Activated naive CD8-positive, alpha-beta T cell treated with anti-CD3 and anti-CD28 coated beads for 36 hours (primary cell): Measurements from ENCODE around the gene DOCK1. TPM values are rescaled to one million over a fixed set of nuclear protein-coding genes. Genes with fewer than 3 reads are reported as not detected.
A peak's percentile ranks its signal among the peaks of the same experiment; 100 is the strongest.

Source experiments
- DNase-seq: peaks from one replicate; pipeline ENCODE4 v3.0.0; 2021
- H3K27ac Mint-ChIP-seq: one replicate; pipeline ENCODE4 v1.8.0; 2022; ENCODE audit warnings: mild to moderate bottlenecking, moderate library complexity, mixed read lengths
- H3K27me3 Mint-ChIP-seq: one replicate; pipeline ENCODE4 v1.8.0; 2022; ENCODE audit warnings: mild to moderate bottlenecking, mixed read lengths
- H3K36me3 Mint-ChIP-seq: one replicate; pipeline ENCODE4 v1.8.0; 2021; ENCODE audit warnings: mild to moderate bottlenecking, mixed read lengths
- H3K4me1 Mint-ChIP-seq: one replicate; pipeline ENCODE4 v1.8.0; 2021; ENCODE audit warnings: mixed read lengths
- H3K4me3 Mint-ChIP-seq: one replicate; pipeline ENCODE4 v1.8.0; 2022; ENCODE audit warnings: mild to moderate bottlenecking, moderate library complexity, mixed read lengths
- H3K9me3 Mint-ChIP-seq: one replicate; pipeline ENCODE4 v1.8.0; 2022; ENCODE audit warnings: mixed read lengths
- total RNA-seq, 2 experiments: library from RNA; stranded (reverse); gene quantifications; one replicate each; pipeline ENCODE4 v1.2.3, GENCODE V29; 2021

Gene DOCK1
- total RNA-seq, 2 experiments from 2014 or later = 0.76 to 0.95 TPM

DNA sequence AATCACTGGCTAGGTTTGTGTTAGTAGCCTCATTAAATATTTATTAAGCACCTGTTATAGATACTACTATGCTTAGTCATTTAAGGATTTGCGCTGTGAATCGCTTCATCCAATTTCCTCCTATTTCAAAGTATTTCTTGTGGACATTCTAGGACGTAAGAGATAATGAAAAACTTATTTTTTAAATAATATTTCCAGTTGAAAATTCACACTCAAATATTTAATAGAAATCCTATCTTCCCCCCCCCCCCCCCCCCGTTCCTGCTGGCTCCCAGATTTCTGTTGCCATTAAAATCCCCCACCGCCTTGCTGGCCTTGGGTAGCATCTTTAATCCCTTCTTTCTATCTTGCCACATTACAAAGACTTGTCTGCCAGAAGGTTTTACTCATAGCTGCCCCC is 285.2 kb downstream of the DOCK1 start:
- H3K27ac Mint-ChIP-seq = no peak overlapping the region
- H3K4me1 Mint-ChIP-seq = no peaks in the 10 kb centered on the region
- no peak overlapping the region for H3K4me3 Mint-ChIP-seq
- H3K27me3 Mint-ChIP-seq = peaks cover 21% of the 10 kb centered on the region
- DNase-seq = no peak
- no peaks in the 10 kb centered on the region for H3K9me3 Mint-ChIP-seq
- no peaks in the 10 kb centered on the region for H3K36me3 Mint-ChIP-seq

DNA sequence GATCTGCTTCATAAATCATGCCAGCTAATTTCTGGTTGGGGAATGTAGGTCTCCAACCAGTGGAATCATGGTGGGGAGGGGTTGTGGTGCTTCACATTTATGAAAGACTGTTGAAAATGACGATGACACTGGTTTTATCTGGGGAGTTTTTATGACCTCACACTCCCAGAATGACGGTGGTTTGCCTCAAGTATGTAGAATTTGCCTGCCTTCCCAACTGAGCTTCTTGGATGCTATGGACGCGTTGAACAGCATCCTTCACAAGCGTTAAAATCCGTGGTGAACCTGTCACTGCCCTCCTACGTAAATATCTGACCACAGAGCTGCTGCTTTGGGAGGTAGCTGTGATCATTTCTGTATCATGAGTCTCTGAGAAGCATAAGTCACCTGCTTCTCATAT is 287.9 kb downstream of the DOCK1 start:
- Mint-ChIP-seq H3K36me3 (no peaks in the 10 kb centered on the region), H3K4me1 (peaks cover 2% of the 10 kb centered on the region), H3K9me3 (no peaks in the 10 kb centered on the region), H3K4me3 (no peak overlapping the region), H3K27ac (no peak overlapping the region), H3K27me3 (peaks cover 36% of the 10 kb centered on the region)
- DNase-seq = no peak

DNA sequence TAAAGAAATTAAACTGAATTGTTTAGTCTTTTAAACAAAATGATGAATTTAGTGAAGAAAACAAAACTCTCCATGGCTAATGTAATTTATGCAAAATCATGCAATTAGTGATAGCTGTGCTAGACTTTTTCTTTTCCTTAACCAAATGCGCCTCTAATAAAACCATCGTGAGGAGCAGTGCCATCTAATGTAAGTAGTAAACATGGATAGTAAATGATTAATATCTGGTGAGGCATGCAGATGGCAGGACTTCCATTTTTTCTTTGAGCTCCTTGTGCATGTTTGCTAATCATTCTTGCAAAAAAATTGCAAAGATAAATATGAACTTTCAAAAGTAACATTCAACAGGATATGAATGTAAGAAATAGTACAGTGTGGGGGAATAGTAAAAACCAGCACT is 288.9 kb downstream of the DOCK1 start:
- Mint-ChIP-seq H3K4me1 (peaks cover 2% of the 10 kb centered on the region), H3K27me3 (peaks cover 39% of the 10 kb centered on the region), H3K4me3 (no peak overlapping the region), H3K27ac (no peak overlapping the region), H3K9me3 (no peaks in the 10 kb centered on the region), H3K36me3 (no peaks in the 10 kb centered on the region)
- DNase-seq = no peak

DNA sequence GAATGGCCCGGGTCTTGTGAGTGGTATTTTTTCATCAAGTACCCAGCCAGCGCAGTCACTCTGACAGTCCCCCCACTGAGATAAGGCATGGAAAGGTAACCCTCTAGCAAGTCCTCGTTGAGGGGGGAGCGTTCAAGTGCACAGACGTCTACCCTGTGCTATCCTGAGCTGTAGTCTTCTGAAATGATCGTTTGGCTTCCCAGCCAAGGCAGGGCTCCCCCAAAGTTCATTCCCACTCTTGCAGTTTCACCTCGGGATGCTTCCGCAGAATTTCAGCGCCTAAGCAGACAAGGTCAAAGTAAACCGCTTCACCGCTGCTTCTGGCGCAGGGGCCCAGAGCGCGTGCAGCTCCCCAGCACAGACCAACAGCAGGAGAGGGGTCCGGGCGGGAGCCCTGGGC is 289.4 kb downstream of the DOCK1 start:
- Mint-ChIP-seq H3K9me3 (no peaks in the 10 kb centered on the region), H3K4me3 (no peak overlapping the region), H3K36me3 (no peaks in the 10 kb centered on the region), H3K4me1 (peaks cover 2% of the 10 kb centered on the region), H3K27ac (no peak overlapping the region), H3K27me3 (peaks cover 39% of the 10 kb centered on the region)
- DNase-seq = no peak

DNA sequence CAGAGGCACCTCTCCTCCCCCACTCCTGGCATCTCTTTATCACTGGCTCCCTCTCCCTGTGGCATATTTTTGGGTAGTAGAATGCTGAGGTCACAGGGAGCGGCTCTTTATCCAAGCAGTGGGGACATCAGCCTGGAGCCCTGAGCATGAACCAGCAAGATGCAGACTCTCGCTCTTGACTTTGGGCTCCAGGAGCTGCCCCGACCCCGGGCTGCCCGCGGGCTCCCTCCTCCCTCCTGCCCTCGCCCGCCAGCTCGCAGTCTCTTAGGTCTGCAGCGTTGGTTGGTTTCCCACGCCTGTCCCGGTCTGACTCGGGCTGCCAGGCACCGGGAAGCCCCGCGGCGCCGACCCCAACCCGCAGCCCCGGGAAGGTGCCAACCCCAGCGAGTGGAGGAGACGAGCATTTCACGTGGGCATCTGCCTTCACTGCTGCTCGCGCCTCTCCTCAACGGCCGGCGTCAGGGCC is 289.8 kb downstream of the DOCK1 start:
- Mint-ChIP-seq H3K4me1 (peaks cover 2% of the 10 kb centered on the region), H3K36me3 (no peaks in the 10 kb centered on the region), H3K27me3 (peaks cover 39% of the 10 kb centered on the region), H3K9me3 (no peaks in the 10 kb centered on the region), H3K27ac (no peak overlapping the region), H3K4me3 (no peak overlapping the region)
- no peak for DNase-seq

DNA sequence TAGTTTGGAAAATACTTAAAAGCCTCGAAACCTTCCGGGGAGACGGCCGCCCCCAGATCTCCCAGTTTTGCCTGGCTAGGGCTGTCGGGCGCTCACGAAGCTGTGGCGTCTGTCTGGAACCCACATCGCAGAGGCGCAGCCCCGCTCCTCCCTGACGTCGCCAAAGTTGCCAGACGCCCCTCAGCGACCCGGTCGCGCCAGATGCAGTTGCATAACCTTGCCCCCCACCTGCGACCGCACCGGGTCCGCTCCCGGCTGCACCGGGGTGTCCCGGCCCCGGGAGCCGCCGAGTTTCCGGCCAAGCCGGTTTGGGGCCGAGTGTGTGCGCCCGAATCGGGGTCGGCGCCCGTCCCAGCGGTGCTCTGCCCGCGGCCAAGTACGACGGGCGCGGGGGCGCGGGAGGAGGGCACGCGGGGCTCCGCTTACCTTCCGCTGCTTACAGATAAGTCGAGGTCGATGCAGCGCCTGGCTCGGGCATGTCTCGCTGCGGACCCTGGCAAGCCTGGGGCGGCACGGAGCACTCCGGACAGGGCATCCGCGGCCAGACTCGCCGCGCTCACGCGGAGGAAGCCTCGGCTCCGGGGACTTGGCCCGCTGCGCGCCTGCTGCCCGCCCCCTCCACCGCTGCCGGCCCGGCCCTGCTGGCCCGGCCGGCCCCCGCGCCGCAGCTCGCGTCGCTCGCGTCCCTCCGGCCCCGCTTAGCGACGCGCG is 290.5 kb downstream of the DOCK1 start:
- no peak for DNase-seq
- Mint-ChIP-seq H3K9me3 (no peaks in the 10 kb centered on the region), H3K27ac (no peak overlapping the region), H3K4me1 (peaks cover 2% of the 10 kb centered on the region), H3K36me3 (no peaks in the 10 kb centered on the region), H3K4me3 (no peak overlapping the region), H3K27me3 (peaks cover 39% of the 10 kb centered on the region)

DNA sequence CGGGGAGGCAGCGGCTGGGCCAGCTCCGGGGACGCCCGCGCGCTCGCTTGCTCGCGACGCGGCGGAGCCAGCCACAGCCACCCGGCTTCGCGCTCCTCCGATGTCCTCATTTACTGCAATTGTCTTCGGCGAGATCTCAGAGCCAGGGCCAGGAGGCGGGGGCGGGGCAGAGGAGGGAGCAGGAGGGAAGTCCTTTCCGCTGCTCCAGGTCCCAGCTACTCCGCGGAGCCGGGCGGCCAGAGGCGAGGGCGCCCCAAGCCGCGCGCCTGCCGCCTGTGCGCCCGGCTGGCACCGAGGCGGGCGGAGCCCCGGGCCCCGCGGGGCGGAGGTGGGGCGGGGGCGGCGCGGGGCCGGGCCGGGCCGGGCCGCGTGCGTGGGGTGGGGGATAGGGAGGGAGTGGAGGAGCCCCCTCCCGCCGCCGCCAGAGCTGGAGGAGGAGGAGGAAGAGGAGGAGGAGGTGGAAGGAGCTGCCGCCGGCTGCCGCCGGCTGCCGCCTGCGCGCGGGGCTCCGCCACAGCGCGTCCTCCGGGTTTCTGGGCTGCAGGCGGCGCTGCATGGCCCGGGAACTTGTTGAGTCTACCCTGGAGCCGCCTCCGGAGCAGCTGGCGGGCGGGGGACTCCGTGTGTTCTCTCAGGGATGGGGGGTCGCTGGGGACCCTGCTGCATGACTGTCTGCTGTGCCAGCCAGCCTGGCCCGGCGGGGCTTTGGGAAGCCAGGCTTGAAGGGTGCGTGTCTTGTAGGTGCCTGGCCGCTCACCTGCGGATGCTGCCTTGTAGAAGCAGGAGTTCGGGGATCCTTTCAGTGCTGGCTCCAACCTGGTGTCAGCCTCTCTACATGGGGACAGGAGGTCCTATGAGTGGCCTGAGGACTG is 291.3 kb downstream of the DOCK1 start, which contains the start of gene INSYN2A:
Gene INSYN2A, minus strand, starts transcription at position 310 of the 872 bp plus-strand sequence. CDS start 20,196 bp downstream, outside the sequence.
- H3K27ac Mint-ChIP-seq = peak within 1 kb of the TSS; percentile 48
- DNase-seq = peak; percentile 2
- peaks cover 2% of the 10 kb centered on the region for H3K4me1 Mint-ChIP-seq
- H3K27me3 Mint-ChIP-seq = peaks cover 39% of the 10 kb centered on the region
- no peaks in the 10 kb centered on the region for H3K9me3 Mint-ChIP-seq
- H3K36me3 Mint-ChIP-seq = no peaks in the 10 kb centered on the region
- H3K4me3 Mint-ChIP-seq = peak within 1 kb of the TSS; percentile 40

DNA sequence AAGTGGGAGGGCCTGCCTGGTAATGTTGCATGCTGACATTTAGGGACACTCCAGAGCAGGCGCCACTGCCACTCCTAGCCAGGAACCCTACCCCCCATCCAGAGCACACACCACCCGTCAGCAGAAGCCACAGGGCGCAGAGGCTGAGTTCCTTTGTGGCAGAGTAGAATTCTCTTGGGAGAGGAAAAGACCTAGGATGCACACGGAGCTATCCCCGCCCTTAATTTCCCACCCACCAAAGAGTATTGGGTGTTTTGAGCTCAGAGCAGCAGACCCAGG is 291.9 kb downstream of the DOCK1 start:
- Mint-ChIP-seq H3K9me3 (no peaks in the 10 kb centered on the region), H3K27ac (no peak overlapping the region), H3K4me3 (no peak overlapping the region), H3K36me3 (no peaks in the 10 kb centered on the region), H3K27me3 (peaks cover 39% of the 10 kb centered on the region), H3K4me1 (peaks cover 2% of the 10 kb centered on the region)
- no peak for DNase-seq

DNA sequence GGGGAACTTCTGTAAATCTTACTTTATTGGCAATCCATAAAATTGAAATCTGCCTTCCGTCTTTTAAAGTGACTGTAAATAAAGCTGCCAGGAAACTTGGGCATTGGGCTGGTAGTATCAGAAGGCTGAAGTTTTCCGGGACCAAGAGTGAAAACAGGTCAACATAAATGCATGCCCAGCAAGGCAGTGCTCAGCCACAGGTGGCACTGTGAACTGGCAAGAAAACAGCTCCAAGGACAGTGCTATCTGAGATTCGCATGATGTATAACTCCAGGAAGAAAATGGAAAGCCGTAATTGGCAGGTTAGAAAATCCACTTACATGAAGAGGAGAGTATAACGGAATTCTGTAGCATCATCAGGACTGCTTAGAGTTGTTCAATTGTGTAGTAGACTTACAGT is 293.1 kb downstream of the DOCK1 start:
- Mint-ChIP-seq H3K36me3 (no peaks in the 10 kb centered on the region), H3K27ac (no peak overlapping the region), H3K4me1 (peaks cover 2% of the 10 kb centered on the region), H3K4me3 (no peak overlapping the region), H3K9me3 (no peaks in the 10 kb centered on the region), H3K27me3 (peaks cover 34% of the 10 kb centered on the region)
- no peak for DNase-seq

DNA sequence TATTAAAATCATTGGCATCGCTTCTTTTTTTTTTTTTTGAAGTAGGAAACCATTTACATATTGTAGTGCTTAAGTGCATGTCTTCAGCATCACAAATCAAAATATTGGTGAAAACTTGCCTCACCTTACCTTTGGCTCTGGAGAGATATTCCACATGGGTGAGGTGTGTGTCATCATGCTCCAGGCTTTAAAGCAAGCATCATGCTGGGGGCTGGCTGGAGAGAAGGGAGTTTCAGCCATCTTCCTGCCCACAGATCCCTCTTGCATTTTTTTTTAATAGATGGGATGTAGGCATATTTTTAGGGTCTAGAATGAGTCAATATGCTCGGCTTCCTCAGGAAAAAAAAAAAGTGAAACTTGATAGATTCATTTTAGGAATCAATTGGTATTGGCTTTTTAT is 293.5 kb downstream of the DOCK1 start:
- Mint-ChIP-seq H3K9me3 (no peaks in the 10 kb centered on the region), H3K4me1 (peaks cover 2% of the 10 kb centered on the region), H3K4me3 (no peak overlapping the region), H3K36me3 (no peaks in the 10 kb centered on the region), H3K27me3 (peaks cover 30% of the 10 kb centered on the region), H3K27ac (no peak overlapping the region)
- no peak for DNase-seq

DNA sequence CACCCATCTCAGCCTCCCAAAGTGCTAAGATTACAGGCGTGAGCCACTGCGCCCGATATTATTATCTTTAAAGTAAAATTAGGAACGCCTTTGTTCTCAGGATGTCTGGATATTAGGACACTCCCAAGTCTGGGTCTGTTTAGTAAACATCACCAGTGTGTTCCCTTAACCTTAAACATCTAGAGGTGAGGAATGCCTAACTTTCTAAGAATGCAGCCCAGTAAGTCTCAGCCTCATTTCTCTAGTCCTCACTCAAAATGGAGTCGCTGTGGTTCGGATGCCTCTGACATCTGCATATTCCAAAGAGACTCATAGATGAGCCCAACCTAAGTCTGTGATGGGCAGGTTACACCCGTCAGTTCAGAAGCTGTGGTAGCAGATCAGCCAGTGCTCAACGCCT is 295.4 kb downstream of the DOCK1 start:
- Mint-ChIP-seq H3K4me3 (no peak overlapping the region), H3K4me1 (peaks cover 2% of the 10 kb centered on the region), H3K36me3 (no peaks in the 10 kb centered on the region), H3K27ac (no peak overlapping the region), H3K9me3 (no peaks in the 10 kb centered on the region), H3K27me3 (peaks cover 18% of the 10 kb centered on the region)
- DNase-seq = no peak

DNA sequence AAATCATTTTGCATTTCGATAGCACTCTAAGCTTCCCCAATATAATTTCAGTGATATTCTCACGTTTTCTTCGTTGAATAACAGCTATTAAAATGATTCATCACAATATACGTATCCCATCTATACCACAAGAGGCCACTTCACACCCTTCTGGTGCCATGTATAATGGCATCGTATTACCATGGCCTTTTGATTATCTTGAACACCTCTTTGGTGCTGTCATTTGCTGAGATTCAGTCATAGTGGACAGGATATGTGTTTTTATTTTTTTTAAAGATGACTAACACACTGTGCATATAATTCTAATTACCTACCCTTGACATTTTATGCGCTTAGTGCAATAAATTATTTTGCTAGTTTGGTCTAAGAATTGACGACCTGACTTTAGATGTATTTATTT is 297.8 kb downstream of the DOCK1 start:
- Mint-ChIP-seq H3K4me3 (no peak overlapping the region), H3K4me1 (no peaks in the 10 kb centered on the region), H3K27me3 (peaks cover 3% of the 10 kb centered on the region), H3K36me3 (no peaks in the 10 kb centered on the region), H3K9me3 (no peaks in the 10 kb centered on the region), H3K27ac (no peak overlapping the region)
- DNase-seq = no peak

DNA sequence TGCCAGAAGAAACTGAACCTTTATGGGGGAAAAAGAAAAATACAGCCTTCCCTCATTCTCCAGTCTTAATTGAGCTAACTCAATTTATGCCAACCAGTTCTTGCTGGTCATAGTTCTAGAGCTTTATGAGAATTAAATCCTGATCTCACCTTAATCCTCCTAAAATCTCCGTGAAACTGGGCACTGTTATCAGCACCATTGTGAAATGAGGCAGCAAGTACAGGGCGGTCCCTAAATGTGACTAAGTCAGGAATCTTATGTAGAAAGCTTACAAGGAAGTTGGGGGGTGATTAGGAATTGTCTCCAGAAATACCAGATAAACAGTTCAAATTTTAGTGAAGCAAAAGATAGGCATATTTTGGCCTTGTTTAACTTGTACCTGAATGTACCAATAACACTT is 301.9 kb downstream of the DOCK1 start:
- Mint-ChIP-seq H3K27me3 (no peaks in the 10 kb centered on the region), H3K4me1 (no peaks in the 10 kb centered on the region), H3K4me3 (no peak overlapping the region), H3K27ac (no peak overlapping the region), H3K36me3 (no peaks in the 10 kb centered on the region), H3K9me3 (no peaks in the 10 kb centered on the region)
- DNase-seq = no peak

DNA sequence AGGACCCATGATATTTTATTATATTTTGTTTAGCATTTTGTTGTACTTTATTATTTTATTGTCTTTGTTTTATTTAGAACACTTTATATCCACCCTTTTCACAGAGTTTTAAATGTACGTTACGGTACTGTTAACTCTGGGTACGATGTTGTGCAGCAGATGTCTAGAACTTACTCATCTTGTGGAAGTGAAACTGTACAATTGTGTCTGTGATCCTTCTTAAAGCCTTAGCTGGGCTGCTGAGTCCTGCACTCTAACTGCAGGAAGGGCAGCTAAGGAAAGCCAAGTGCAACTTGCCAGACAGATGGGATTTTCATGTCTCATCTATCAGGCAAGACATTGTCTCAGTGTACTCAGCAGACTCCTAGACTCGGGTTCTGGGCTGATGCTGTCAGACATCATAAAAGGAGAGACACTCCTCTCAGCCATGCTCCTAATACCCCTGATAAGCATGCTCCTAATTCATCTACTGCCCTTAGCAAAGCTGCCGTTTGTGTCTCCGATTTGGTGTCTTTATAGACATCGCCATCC is 305.8 kb downstream of the DOCK1 start:
- H3K4me1 Mint-ChIP-seq = no peaks in the 10 kb centered on the region
- no peaks in the 10 kb centered on the region for H3K9me3 Mint-ChIP-seq
- no peaks in the 10 kb centered on the region for H3K27me3 Mint-ChIP-seq
- H3K4me3 Mint-ChIP-seq = no peak overlapping the region
- H3K36me3 Mint-ChIP-seq = no peaks in the 10 kb centered on the region
- H3K27ac Mint-ChIP-seq = no peak overlapping the region
- no peak for DNase-seq

DNA sequence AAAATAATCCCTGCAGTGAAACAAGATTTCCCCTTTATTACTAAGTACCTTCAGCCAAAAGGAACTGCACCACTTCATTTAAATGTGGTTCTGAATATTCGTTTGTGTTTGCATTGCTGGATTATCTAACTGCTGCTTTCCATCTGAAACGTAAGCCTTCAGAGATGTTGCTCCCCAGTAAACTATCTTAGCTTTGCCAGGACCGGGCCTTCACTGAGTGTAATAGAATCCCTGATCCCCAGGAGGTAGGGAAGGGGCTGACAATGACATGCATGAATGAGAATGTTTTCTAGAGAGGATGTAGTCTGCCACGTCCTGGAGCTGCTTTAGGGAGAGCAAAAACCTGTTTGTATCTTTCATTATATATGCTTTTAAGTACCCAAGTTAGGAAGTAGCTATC is 310.6 kb downstream of the DOCK1 start:
- Mint-ChIP-seq H3K4me3 (no peak overlapping the region), H3K9me3 (no peaks in the 10 kb centered on the region), H3K27me3 (no peaks in the 10 kb centered on the region), H3K4me1 (no peaks in the 10 kb centered on the region), H3K27ac (no peak overlapping the region), H3K36me3 (no peaks in the 10 kb centered on the region)
- DNase-seq = no peak
